Stimulated activated CD4-positive, alpha-beta T cell treated with anti-CD3 and anti-CD28 coated beads, Interleukin-2, amount 100 ng/mL, for 48 hours (primary cell): ENCODE measurements around the gene ADORA1.

Experiments
- DNase-seq, 2 donors: peaks; one replicate each; pipeline ENCODE4 v3.0.0-alpha.2; 2020

ADORA1 gene

GRCh38 chr1:203095061-203095690 is 32.4 kb upstream of the ADORA1 start:
- DNase-seq, result no peak

- DNase-seq, result no peak
These were observed 31.0 kb upstream of the ADORA1 start for GRCh38 chr1:203096566-203096965.

GRCh38 chr1:203097001-203097400 is 30.5 kb upstream of the ADORA1 start:
- no peak for DNase-seq

- no peak for DNase-seq
These were observed 29.1 kb upstream of the ADORA1 start for GRCh38 chr1:203098445-203098844.

- DNase-seq, result no peak
These were observed 28.5 kb upstream of the ADORA1 start for GRCh38 chr1:203098914-203099520.

GRCh38 chr1:203099805-203100515 is 27.6 kb upstream of the ADORA1 start:
- DNase-seq, result no peak

- no peak for DNase-seq
These were observed 27.0 kb upstream of the ADORA1 start for GRCh38 chr1:203100516-203100869.

GRCh38 chr1:203101813-203102634 is 25.5 kb upstream of the ADORA1 start:
- DNase-seq, result no peak

- no peak for DNase-seq
These were observed 24.3 kb upstream of the ADORA1 start for GRCh38 chr1:203103216-203103615.

- no peak for DNase-seq
These were observed 23.6 kb upstream of the ADORA1 start for GRCh38 chr1:203103829-203104495.

- DNase-seq, result no peak
These were observed 22.6 kb upstream of the ADORA1 start for GRCh38 chr1:203104789-203105390.

GRCh38 chr1:203112475-203112874 is 15.1 kb upstream of the ADORA1 start:
- DNase-seq, result no peak

GRCh38 chr1:203113308-203113707 is 14.2 kb upstream of the ADORA1 start:
- no peak for DNase-seq

- DNase-seq, result no peak
These were observed 13.3 kb upstream of the ADORA1 start for GRCh38 chr1:203114202-203114601.

GRCh38 chr1:203116091-203116820 is 11.3 kb upstream of the ADORA1 start:
- no peak for DNase-seq

GRCh38 chr1:203117611-203118575 is 9.6 kb upstream of the ADORA1 start:
- DNase-seq, result peak; percentile 25 to 37

GRCh38 chr1:203120325-203121153 is 7.0 kb upstream of the ADORA1 start:
- no peak for DNase-seq

GRCh38 chr1:203121186-203122015 is 6.1 kb upstream of the ADORA1 start:
- no peak for DNase-seq

- no peak for DNase-seq
These were observed 5.4 kb upstream of the ADORA1 start for GRCh38 chr1:203122159-203122558.
